ENCODE measurements around the gene UBE2E1.

UBE2E1 gene

GRCh38 chr3:23804441-23805209, 1.1 kb upstream of the UBE2E1 start:
- no peak for DNase-seq (ENCODE audit: low read depth)
- no peak overlapping the region for H3K4me3 ChIP-seq (ENCODE audit: low read depth, low read length)
- TF ChIP-seq CTCF (IDR thresholded peaks at IDR 0.05; ENCODE audit: low read depth, low read length, missing control alignments), result no peak

GRCh38 chr3:23805210-23805632, 534 bp upstream of the UBE2E1 start:
- DNase-seq (ENCODE audit: low read depth), result no peak
- TF ChIP-seq CTCF (IDR thresholded peaks at IDR 0.05; ENCODE audit: low read depth, low read length, missing control alignments), result no peak
- peak overlapping the region; percentile 91 for H3K4me3 ChIP-seq (ENCODE audit: low read depth, low read length)

GRCh38 chr3:23806534-23807423, 1.0 kb downstream of the UBE2E1 start:
- DNase-seq (ENCODE audit: low read depth), result no peak
- TF ChIP-seq CTCF (IDR thresholded peaks at IDR 0.05; ENCODE audit: low read depth, low read length, missing control alignments), result no peak
- H3K4me3 ChIP-seq (ENCODE audit: low read depth, low read length), result peak overlapping the region; percentile 91

- DNase-seq (ENCODE audit: low read depth), result no peak
- TF ChIP-seq CTCF (IDR thresholded peaks at IDR 0.05; ENCODE audit: low read depth, low read length, missing control alignments), result no peak
- peak overlapping the region; percentile 91 for H3K4me3 ChIP-seq (ENCODE audit: low read depth, low read length)
Measured at GRCh38 chr3:23807424-23808015, 1.8 kb downstream of the UBE2E1 start.

- DNase-seq (ENCODE audit: low read depth), result no peak
- TF ChIP-seq CTCF (IDR thresholded peaks at IDR 0.05; ENCODE audit: low read depth, low read length, missing control alignments), result no peak
- H3K4me3 ChIP-seq (ENCODE audit: low read depth, low read length), result peak overlapping the region; percentile 91
Measured at GRCh38 chr3:23808525-23808924, 2.8 kb downstream of the UBE2E1 start.

GRCh38 chr3:23809294-23809693, 3.5 kb downstream of the UBE2E1 start:
- DNase-seq (ENCODE audit: low read depth), result no peak
- TF ChIP-seq CTCF (IDR thresholded peaks at IDR 0.05; ENCODE audit: low read depth, low read length, missing control alignments), result no peak
- peak overlapping the region; percentile 58 for H3K4me3 ChIP-seq (ENCODE audit: low read depth, low read length)
